GM04503 (cell line): ENCODE results near the gene MIAT.
A peak's percentile ranks its signal among the peaks of the same experiment; 100 is the strongest.

Source experiments
- DNase-seq: peaks from one replicate; pipeline ENCODE4 v3.0.0-alpha.2; 2012; ENCODE audit warnings: low read depth

The MIAT gene

GRCh38 chr22:26669060-26669481 is 11.7 kb downstream of the MIAT start:
- DNase-seq: peak; percentile 46

GRCh38 chr22:26670459-26670858 is 13.1 kb downstream of the MIAT start:
- no peak for DNase-seq

GRCh38 chr22:26671317-26672059 is 14.1 kb downstream of the MIAT start:
- DNase-seq: no peak

GRCh38 chr22:26672060-26672471 is 14.7 kb downstream of the MIAT start:
- no peak for DNase-seq

- peak; percentile 83 for DNase-seq
Measured at GRCh38 chr22:26672590-26673468, 15.4 kb downstream of the MIAT start.

- no peak for DNase-seq
Measured at GRCh38 chr22:26673486-26673885, 16.1 kb downstream of the MIAT start.

GRCh38 chr22:26674211-26675190 is 17.1 kb downstream of the MIAT start:
- DNase-seq: no peak

GRCh38 chr22:26675687-26676268 is 18.4 kb downstream of the MIAT start:
- no peak for DNase-seq

GRCh38 chr22:26677217-26677616 is 19.8 kb downstream of the MIAT start:
- DNase-seq: no peak

GRCh38 chr22:26679003-26679629 is 21.7 kb downstream of the MIAT start:
- no peak for DNase-seq

- no peak for DNase-seq
Measured at GRCh38 chr22:26680485-26680884, 23.1 kb downstream of the MIAT start.

- peak; percentile 38 for DNase-seq
Measured at GRCh38 chr22:26681395-26681821, 24.0 kb downstream of the MIAT start.

GRCh38 chr22:26684168-26684567 is 26.8 kb downstream of the MIAT start:
- DNase-seq: no peak

- no peak for DNase-seq
Measured at GRCh38 chr22:26685601-26686000, 28.2 kb downstream of the MIAT start.

GRCh38 chr22:26687439-26687838 is 30.1 kb downstream of the MIAT start:
- no peak for DNase-seq

- DNase-seq: no peak
Measured at GRCh38 chr22:26689513-26690301, 32.3 kb downstream of the MIAT start.

GRCh38 chr22:26690654-26691376 is 33.4 kb downstream of the MIAT start:
- no peak for DNase-seq

- no peak for DNase-seq
Measured at GRCh38 chr22:26691377-26691716, 34.0 kb downstream of the MIAT start.

GRCh38 chr22:26692215-26692614 is 34.8 kb downstream of the MIAT start:
- DNase-seq: no peak

- DNase-seq: no peak
Measured at GRCh38 chr22:26697151-26697550, 39.8 kb downstream of the MIAT start.
